H54 (cell line): ENCODE measurements around the gene OR7C2.

Source experiments
- DNase-seq: peaks from one replicate; pipeline ENCODE4 v3.0.0; 2011; ENCODE audit warnings: low spot score, mixed read lengths; ENCODE audit not compliant: insufficient read length
- FAIRE-seq: peaks from 3 replicates; lab custom pipeline; 2011; peaks lifted over from hg19 to GRCh38; lab: Jason Lieb, UNC
- POLR2A ChIP-seq: IDR thresholded peaks from 2 replicates; pipeline ENCODE4 v1.6.1; 2011; ENCODE audit warnings: low read depth, mild to moderate bottlenecking, low read length

Gene OR7C2

DNA sequence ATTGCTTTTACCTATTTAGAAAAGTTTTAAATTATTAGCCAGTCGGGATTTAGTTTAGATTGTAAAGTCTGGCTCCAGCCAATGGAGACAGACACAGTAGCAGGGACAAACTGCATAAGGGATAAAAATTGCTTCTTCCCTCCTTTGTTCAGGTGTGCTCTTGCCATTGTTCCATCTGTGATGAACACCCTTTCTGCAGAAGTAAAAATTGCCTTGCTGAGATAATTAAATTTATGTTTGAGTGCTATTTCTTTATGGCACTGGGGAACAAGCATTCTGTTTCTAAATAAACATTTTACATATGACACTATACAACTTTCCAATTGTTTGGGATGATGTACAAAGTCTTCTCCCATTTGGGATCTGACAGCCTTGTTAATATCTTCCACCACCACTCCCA, 18.0 kb downstream of the OR7C2 start:
- FAIRE-seq, result no peak
- DNase-seq, result no peak
- TF ChIP-seq POLR2A, result no peak

DNA sequence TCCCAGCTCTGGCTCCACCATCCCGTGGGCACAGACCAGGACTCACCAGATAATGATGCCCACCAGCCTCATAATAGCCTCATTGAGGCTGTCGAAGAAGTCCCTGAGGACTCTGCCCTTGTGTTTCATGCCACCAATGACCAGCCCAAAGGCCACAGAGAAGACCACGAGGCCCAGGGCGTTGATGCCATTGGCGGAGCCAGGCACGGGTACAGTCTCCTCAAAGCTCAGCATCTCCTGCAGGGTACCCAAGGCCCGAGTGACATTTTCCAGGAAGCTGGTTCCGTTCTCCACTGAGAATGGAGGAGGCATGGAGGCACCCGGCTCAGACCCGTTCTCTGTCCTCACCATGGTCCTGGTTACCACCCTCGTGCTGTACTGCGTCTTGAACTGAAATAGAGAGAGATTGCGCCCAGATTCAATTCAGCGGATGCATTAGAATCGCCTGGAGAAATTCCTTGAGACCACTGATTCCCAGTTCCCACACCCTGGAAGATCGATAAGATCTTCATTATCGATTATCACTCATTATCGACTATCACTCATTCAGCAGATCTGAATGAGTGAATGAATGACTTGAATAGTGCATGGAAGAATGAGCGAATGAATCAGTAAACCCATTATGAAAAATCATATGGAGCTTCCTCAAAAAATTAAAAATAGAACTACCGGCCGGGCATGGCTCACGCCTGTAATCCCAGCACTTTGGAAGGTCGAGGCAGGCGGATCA, 20.8 kb downstream of the OR7C2 start:
- TF ChIP-seq POLR2A, result no peak
- DNase-seq (no peak), FAIRE-seq (no peak)

DNA sequence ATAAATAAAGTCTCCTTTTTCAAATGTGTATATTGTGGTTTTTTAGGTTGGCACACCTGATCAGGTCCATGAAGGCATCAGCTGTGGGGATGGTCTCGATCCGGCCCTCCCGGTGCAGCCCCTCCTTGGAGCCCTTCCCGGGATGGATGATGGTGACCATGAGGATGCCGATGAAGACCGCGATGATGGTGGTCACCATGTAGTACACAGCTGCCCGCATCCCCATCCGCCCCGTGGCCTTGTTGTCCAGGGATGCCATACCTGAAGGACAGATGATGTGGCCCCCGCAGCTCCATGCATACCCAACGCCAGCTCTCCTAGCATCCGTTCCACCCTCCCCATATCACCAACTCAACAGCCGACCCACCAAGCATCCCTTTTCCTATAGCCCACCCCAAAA, 27.0 kb downstream of the OR7C2 start:
- no peak for DNase-seq
- no peak for FAIRE-seq

DNA sequence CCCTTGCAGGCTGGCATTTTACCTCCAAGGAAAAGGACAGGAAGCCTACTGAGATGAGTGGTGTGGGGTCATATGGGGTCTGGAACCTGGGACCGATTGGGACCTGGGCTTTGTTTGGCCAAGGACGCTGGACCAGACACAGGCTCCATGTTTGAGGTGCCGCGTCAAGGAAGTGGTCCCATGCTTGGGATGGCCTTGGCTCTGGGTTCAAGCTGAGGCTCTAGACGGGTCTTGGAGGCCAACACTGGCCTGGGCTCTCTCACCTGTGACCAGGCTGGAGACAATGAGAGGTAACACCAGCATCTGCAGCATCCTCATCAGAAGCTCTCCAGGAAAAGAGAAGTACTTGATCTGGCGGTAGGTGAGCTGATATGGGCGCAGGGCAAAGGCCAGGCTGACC, 30.2 kb downstream of the OR7C2 start:
- FAIRE-seq (no peak), DNase-seq (no peak)
- TF ChIP-seq POLR2A, result no peak

More for the DNA sequence above, 27.0 kb downstream of the OR7C2 start:
- no peak for TF ChIP-seq POLR2A

DNA sequence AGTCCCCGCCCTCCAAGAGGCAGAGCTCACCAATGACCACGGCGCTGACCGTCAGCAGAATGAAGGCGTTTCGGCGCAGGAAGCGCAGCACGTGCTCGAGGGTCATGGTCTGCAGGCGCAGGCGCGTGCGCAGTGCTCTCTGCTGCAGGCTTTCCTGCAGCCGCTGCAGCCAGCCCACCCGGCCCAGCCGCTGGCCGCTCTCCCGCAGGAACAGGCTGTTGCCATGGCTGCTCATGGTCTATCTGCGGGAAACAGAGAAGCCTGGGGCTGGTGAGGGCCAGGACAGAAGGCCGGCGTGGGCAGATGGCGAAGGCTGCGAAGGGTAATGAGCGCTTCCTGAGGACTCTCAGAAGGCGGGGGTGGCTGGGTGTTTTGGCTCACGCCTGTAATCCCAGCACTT, 31.4 kb downstream of the OR7C2 start:
- FAIRE-seq (no peak), DNase-seq (no peak)
- no peak for TF ChIP-seq POLR2A

DNA sequence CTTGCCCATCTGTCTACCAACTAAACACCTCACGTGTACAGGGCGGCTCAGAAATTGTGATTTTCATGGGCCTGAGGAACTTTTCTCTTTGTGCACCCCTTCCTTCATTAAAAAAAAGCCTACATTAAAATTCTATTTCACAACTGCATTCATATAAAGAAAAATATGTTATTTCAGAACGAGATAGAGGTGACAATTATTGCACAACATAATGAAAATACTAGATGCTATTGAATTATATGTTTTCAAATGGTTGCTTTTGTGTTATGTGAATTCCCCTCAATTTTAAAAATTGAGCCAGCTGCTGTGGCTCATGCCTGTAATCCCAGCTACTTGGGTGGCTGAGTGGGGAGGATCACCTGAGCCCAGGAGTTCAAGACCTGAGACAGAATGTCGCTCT, 33.2 kb downstream of the OR7C2 start:
- no peak for FAIRE-seq

DNA sequence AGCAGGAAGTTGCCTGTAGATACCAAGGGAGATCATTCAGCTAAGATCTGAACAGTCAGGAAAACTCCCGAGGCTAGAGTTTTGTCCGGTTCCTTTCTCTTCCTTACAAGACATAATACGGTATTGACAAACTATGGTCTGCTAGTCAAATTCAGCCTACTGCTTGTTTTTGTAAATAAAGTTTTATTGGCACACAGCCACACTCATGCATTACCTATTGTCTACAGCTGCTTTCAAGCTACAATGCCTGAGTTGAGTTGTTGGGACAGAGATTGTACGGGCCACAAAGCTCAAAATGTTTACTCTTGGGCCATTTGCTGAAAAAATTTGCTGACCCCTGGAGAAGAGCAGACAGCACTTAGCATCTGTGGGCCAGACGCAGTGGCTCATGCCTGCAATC, 35.8 kb downstream of the OR7C2 start:
- FAIRE-seq, result no peak
- DNase-seq, result no peak
- TF ChIP-seq POLR2A, result no peak

More for the DNA sequence above, 33.2 kb downstream of the OR7C2 start:
- no peak for TF ChIP-seq POLR2A
- DNase-seq, result no peak

DNA sequence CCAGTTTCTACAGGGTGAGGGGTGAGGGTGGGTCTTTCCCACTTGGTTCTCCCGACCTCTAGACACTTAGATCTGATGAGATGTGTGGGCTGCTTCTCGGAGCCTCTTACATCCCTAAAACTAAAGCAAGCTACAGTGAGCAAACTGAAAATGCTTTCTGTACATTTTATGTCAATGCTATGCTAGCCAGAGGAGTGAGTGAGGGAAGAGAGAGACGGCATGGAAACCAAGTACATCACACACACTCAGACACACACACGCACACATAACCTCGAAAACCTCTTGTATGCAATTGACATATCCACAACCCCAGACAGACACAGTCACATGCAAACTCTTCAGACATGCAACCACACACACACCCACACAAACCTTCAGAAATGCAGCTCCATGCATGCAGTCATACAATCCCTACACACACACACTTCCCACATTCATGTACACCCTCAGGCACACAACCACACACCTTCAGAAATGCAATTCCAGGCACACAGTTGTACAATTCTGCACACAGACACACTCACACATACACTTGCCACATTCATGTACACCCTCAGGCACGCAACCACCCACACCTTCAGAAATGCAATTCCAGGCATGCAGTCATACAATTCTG, 37.0 kb downstream of the OR7C2 start:
- DNase-seq, result no peak
- TF ChIP-seq POLR2A, result no peak
- FAIRE-seq, result no peak

DNA sequence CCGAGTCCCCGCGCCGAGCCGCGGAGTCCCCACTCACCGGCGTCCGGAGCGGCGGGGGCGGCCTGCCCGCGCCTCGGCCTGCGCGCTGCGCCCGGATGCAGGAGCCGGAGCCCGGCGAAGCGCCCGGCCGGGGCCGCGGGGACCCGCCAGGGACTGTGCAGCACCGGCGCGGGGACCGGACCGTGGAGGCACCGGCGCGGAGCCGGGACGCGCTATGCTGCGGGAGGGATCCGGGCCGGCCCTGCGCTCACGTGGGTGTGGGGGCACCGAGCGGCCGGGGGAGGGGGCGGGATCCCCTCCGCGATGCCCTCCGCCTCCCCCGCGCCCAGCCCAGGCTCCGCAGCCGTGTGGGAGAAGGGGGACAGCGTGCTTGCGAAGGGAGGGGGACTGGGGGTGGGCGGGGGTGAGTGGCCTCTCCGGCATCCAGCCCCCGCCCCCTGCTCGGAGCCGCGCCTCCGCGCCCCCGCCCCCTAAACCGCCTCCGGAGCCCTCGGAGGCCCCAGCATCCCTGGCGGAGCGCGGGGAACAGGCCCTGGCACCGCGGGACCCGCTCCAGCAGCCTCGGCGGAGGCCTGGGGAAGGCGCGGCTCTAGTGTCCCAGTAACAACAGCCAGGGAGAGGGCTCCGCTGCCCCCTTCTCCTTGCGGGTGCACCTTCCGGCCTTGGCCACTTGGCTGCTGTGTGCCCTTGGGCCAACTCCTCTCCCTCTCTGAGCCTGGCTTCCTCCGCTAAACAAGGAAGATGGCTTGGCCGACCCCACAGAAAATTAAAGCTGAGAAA, 38.4 kb downstream of the OR7C2 start, which contains the start of gene SLC1A6:
Gene SLC1A6, minus strand, starts transcription at position 389 of the 780 bp plus-strand sequence. CDS start 6,954 bp downstream, outside the sequence.
- TF ChIP-seq POLR2A, result no peak
- no peak for FAIRE-seq
- DNase-seq, result no peak

DNA sequence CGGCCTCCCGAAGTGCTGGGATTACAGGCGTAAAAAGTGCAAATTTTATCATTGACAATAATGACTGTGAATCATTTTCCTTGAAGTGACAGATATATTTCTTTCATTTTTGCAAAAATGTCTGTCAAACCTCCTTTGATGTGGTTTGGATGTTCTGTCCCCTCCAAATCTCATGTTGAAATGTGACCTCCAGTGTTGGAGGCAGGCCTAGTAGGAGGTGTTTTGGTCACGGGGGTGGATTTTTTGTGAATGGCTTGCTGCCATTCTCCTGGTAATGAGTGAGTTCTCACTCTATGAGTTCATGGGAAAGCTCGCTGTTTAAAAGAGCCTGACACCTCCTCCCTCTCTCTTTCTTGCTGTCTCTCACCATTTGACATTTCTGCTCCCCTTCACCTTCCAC, 43.8 kb downstream of the OR7C2 start:
- no peak for TF ChIP-seq POLR2A

More for the DNA sequence above, 43.8 kb downstream of the OR7C2 start:
- FAIRE-seq (no peak), DNase-seq (no peak)
